Trophoblast cell (in vitro differentiated cells and primary cell): Measurements from ENCODE around the gene PRKAA1.
A peak's percentile ranks its signal among the peaks of the same experiment; 100 is the strongest.

ENCODE experiments used
- DNase-seq, 2 donors: peaks; one replicate each; pipeline ENCODE4 v3.0.0-alpha.2; 2016
- H2AFZ ChIP-seq: 2 replicates; pipeline ENCODE4 v1.6.1; 2013; ENCODE audit warnings: low read length, moderate library complexity, mild to moderate bottlenecking; ENCODE audit not compliant: insufficient read depth, poor library complexity
- H2AK5ac ChIP-seq: 2 replicates; pipeline ENCODE4 v1.6.1; 2013; ENCODE audit warnings: mild to moderate bottlenecking, low read length
- H2BK120ac ChIP-seq: 2 replicates; pipeline ENCODE4 v1.6.1; 2013; ENCODE audit warnings: low read length, mild to moderate bottlenecking, moderate library complexity; ENCODE audit not compliant: insufficient read depth, poor library complexity
- H2BK12ac ChIP-seq: 2 replicates; pipeline ENCODE4 v1.6.1; 2013; ENCODE audit warnings: mild to moderate bottlenecking, low read length, moderate library complexity
- H2BK5ac ChIP-seq: 2 replicates; pipeline ENCODE4 v1.6.1; 2013; ENCODE audit warnings: low read length, low read depth, moderate library complexity, mild to moderate bottlenecking; ENCODE audit not compliant: poor library complexity
- H3K14ac ChIP-seq: 2 replicates; pipeline ENCODE4 v1.6.1; 2013; ENCODE audit warnings: mild to moderate bottlenecking, low read length
- H3K18ac ChIP-seq: 2 replicates; pipeline ENCODE4 v1.6.1; 2013; ENCODE audit warnings: mild to moderate bottlenecking, low read length
- H3K23ac ChIP-seq: 2 replicates; pipeline ENCODE4 v1.6.1; 2013; ENCODE audit warnings: low read length
- H3K27ac ChIP-seq: 2 replicates; pipeline ENCODE4 v1.5.1; 2013; ENCODE audit warnings: low read depth, mild to moderate bottlenecking, inconsistent platforms, low read length, moderate library complexity
- H3K27me3 ChIP-seq: 2 replicates; pipeline ENCODE4 v1.6.1; 2013; ENCODE audit warnings: inconsistent platforms, mild to moderate bottlenecking, low read length, moderate library complexity; ENCODE audit not compliant: insufficient read depth
- H3K36me3 ChIP-seq, 2 experiments: 1 replicate in 1 of 2; 2 replicates in 1 of 2; pipeline ENCODE4 v1.6.1; 2013; ENCODE audit warnings: low read length in 2 of 2, mild to moderate bottlenecking in 2 of 2, moderate library complexity in 1 of 2; ENCODE audit not compliant: insufficient read depth in 2 of 2, control insufficient read depth in 1 of 2
- H3K4ac ChIP-seq: 2 replicates; pipeline ENCODE4 v1.6.1; 2013; ENCODE audit warnings: low read depth, mild to moderate bottlenecking, low read length, moderate library complexity
- H3K4me1 ChIP-seq, 2 experiments: 1 replicate in 1 of 2; 2 replicates in 1 of 2; pipeline ENCODE4 v1.6.1; 2013; ENCODE audit warnings: low read length in 2 of 2, mild to moderate bottlenecking in 2 of 2, moderate library complexity in 1 of 2; ENCODE audit not compliant: insufficient read depth in 2 of 2, control insufficient read depth in 1 of 2
- H3K4me2 ChIP-seq: 2 replicates; pipeline ENCODE4 v1.6.1; 2013; ENCODE audit warnings: inconsistent platforms, mild to moderate bottlenecking, low read length, moderate library complexity
- H3K4me3 ChIP-seq: 2 replicates; pipeline ENCODE4 v1.5.1; 2013; ENCODE audit warnings: mild to moderate bottlenecking, low read depth, low read length, inconsistent platforms
- H3K79me1 ChIP-seq: one replicate; pipeline ENCODE4 v1.6.1; 2013; ENCODE audit warnings: low read length
- H3K79me2 ChIP-seq: 2 replicates; pipeline ENCODE4 v1.6.1; 2013; ENCODE audit warnings: low read length, mild to moderate bottlenecking; ENCODE audit not compliant: control insufficient read depth, insufficient read depth, poor library complexity
- H3K9ac ChIP-seq: 2 replicates; pipeline ENCODE4 v1.6.1; 2013; ENCODE audit warnings: mild to moderate bottlenecking, low read length
- H3K9me3 ChIP-seq: 2 replicates; pipeline ENCODE4 v1.6.1; 2013; ENCODE audit warnings: low read depth, mild to moderate bottlenecking, control low read depth, inconsistent platforms, low read length; ENCODE audit not compliant: insufficient read depth
- H4K12ac ChIP-seq: 2 replicates; pipeline ENCODE4 v1.6.1; 2013; ENCODE audit warnings: low read depth, mild to moderate bottlenecking, low read length, moderate library complexity
- H4K8ac ChIP-seq: 2 replicates; pipeline ENCODE4 v1.6.1; 2013; ENCODE audit warnings: low read depth, mild to moderate bottlenecking, low read length, moderate library complexity
- H4K91ac ChIP-seq: one replicate; pipeline ENCODE4 v1.6.1; 2013; ENCODE audit warnings: low read depth, mild to moderate bottlenecking, low read length, moderate library complexity
- WGBS: extraction: QIAGEN DNeasy Blood & Tissue Kit; methylation state at CpG from one replicate; pipeline ENCODE4 v1.1.7; 2013; ENCODE audit warnings: missing lambda C conversion rate; ENCODE audit not compliant: insufficient read length, insufficient coverage; ENCODE audit errors: extremely low coverage; 5-methylcytosine and 5-hydroxymethylcytosine counted together

The PRKAA1 gene

DNA sequence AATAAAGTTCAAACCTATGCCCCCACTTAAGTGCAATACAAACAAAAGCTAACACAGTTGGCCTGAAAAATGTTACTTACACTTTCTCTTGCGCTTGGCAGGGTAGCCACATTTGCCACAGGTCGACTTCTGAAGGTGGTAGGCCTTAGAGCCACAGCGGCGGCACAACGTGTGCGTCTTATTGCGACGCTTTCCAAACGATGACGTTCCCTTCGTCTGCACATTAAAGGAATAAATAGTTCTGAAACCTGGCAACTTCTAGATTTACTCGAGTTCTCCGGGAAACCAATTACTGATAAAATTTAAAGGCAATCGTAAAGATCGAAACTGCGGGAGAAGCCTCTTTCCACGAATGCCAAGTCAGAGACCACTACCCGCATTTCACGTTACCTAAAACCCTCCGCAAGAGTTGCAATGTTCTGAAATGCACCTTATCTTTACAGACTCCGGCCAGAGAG is 36.2 kb upstream of the PRKAA1 start:
- WGBS = no CpG with 5 or more reads among the region's 21 CpGs
- Histone ChIP-seq H3K4me1 (peaks cover 2 to 3% of the 10 kb centered on the region in 2 experiments), H2BK120ac (peak overlapping the region; percentile 34), H3K27ac (peak overlapping the region; percentile 72), H3K18ac (peak overlapping the region; percentile 63), H4K91ac (peak overlapping the region; percentile 78), H4K12ac (peak overlapping the region; percentile 61), H3K4ac (peak overlapping the region; percentile 98), H3K4me2 (peak overlapping the region; percentile 96), H4K8ac (peak overlapping the region; percentile 93), H3K23ac (no peak overlapping the region), H3K14ac (peak overlapping the region; percentile 87), H3K36me3 (peaks cover 17 to 39% of the 10 kb centered on the region in 2 experiments), H3K27me3 (no peaks in the 10 kb centered on the region), H2BK5ac (peak overlapping the region; percentile 78), H2BK12ac (no peak overlapping the region), H2AFZ (peak overlapping the region; percentile 42), H3K9ac (peak overlapping the region; percentile 99), H2AK5ac (peak overlapping the region; percentile 82), H3K4me3 (peak overlapping the region; percentile 79), H3K9me3 (no peaks in the 10 kb centered on the region), H3K79me2 (peaks cover 15% of the 10 kb centered on the region), H3K79me1 (peaks cover 13% of the 10 kb centered on the region)
- peak in 1 of 2 donors; percentile 43 for DNase-seq

DNA sequence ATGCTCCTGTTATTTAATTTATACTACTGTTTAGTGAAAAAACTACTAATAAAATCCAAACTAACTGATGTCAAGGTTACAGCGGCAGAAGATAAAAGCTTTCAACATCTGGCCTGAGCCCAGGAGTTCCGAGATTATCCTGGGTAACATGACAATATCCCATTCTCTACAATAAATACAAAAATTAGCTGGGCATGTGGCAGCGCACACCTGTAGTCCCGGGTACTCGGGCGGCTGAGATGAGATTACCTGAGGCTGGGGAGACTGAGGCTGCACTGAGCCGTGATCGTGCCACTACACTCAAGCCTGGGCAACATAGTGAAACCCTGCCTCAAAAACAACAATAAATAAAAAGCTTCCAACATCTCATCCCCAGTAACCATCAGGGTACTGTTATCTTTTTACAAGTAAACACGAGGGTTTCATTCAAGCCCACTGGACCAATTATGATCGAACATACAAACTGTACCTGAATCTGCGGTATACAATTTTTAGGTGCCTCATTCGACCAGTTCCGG is 35.6 kb upstream of the PRKAA1 start:
- Histone ChIP-seq H3K79me2 (peaks cover 15% of the 10 kb centered on the region), H3K4me3 (peak overlapping the region; percentile 79), H3K9me3 (no peaks in the 10 kb centered on the region), H3K36me3 (peaks cover 17 to 44% of the 10 kb centered on the region in 2 experiments), H2AFZ (no peak overlapping the region), H3K4me1 (peaks cover 2 to 3% of the 10 kb centered on the region in 2 experiments), H3K79me1 (peaks cover 13% of the 10 kb centered on the region), H3K18ac (no peak overlapping the region), H3K27me3 (no peaks in the 10 kb centered on the region), H3K23ac (no peak overlapping the region), H3K4me2 (peak overlapping the region; percentile 96), H2BK12ac (no peak overlapping the region), H2BK120ac (no peak overlapping the region), H3K14ac (no peak overlapping the region), H4K12ac (no peak overlapping the region), H3K9ac (peak overlapping the region; percentile 99), H4K91ac (no peak overlapping the region), H3K4ac (peak overlapping the region; percentile 98), H3K27ac (peak overlapping the region; percentile 21), H2BK5ac (no peak overlapping the region), H2AK5ac (no peak overlapping the region), H4K8ac (no peak overlapping the region)
- no CpG with 5 or more reads among the region's 13 CpGs for WGBS
- no peak for DNase-seq

DNA sequence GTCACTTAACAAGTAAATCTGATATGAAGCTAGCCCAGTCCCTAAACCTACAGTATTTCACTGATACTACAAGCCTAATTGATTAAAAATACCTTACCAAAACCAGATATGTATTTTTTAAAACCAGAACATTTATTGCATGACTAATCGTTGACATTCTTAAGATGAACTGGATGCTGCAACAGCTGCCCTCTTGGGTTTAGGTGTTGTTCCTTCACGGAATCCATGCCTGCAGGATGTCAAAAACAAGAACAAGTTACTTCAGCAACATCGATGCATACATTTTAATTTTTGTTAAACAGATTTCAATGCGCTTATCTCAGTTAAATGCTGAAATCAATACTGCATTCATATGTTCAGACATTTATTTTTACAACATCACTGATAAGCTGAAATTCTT is 34.2 kb upstream of the PRKAA1 start:
- Histone ChIP-seq H2AFZ (no peak overlapping the region), H3K14ac (no peak overlapping the region), H3K79me2 (peaks cover 15% of the 10 kb centered on the region), H2AK5ac (no peak overlapping the region), H3K27me3 (no peaks in the 10 kb centered on the region), H2BK120ac (no peak overlapping the region), H3K4me2 (no peak overlapping the region), H3K4ac (no peak overlapping the region), H3K4me1 (peaks cover 2 to 3% of the 10 kb centered on the region in 2 experiments), H3K9ac (no peak overlapping the region), H3K4me3 (no peak overlapping the region), H3K23ac (no peak overlapping the region), H4K91ac (no peak overlapping the region), H3K18ac (no peak overlapping the region), H4K12ac (no peak overlapping the region), H3K9me3 (no peaks in the 10 kb centered on the region), H2BK5ac (no peak overlapping the region), H3K79me1 (peaks cover 13% of the 10 kb centered on the region), H4K8ac (no peak overlapping the region), H2BK12ac (no peak overlapping the region), H3K27ac (no peak overlapping the region), H3K36me3 (peaks cover 20 to 53% of the 10 kb centered on the region in 2 experiments)
- WGBS = no CpG with 5 or more reads among the region's 4 CpGs
- DNase-seq = peak in 1 of 2 donors; percentile 17

DNA sequence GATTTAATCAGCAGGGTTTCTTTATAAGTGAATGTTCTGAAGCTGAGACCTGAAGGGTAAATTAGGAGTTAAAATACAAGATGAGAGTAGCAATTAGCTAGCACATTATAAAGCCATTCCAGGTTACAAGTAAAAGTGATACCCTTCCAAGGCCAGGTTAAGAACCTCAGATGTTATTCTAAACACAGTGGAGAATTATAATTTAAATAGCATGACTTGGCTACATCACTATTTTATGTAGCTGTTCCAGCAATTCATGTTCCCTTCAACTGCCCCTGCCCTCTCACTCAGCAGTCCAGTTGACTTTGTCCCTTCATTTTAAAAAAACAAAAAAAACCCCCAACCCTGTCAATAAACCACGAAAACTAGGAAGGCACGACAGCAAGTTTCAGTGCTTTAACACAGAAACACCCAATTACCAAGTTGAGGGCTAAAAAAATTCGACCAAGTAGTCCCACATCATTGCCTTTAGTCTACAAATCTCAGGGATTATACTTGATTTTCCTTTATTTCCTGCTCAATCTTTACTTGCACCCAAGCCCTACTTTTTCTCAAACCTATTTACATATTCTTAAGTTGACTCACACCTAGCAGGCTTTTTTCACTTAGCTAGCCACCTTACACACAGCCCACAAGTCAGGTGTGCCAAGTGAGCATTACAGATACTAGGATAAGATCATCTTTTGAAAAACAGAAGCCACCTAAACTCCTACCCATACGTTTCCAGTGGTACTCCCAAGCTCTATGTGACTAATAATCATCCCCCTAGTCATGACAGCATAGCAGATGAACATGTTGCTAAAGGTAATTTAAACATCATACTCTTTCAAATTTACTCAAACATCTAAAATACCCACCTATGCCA is 33.4 kb upstream of the PRKAA1 start:
- no CpG with 5 or more reads among the region's 4 CpGs for WGBS
- peaks cover 22 to 61% of the 10 kb centered on the region in 2 experiments for H3K36me3 ChIP-seq
- no peak overlapping the region for H2BK12ac ChIP-seq
- no peak overlapping the region for H4K91ac ChIP-seq
- H3K79me2 ChIP-seq = peaks cover 15% of the 10 kb centered on the region
- peak in 1 of 2 donors; percentile 2 for DNase-seq
- no peak overlapping the region for H3K4me2 ChIP-seq
- no peak overlapping the region for H3K18ac ChIP-seq
- H3K4ac ChIP-seq = no peak overlapping the region
- no peaks in the 10 kb centered on the region for H3K27me3 ChIP-seq
- H4K8ac ChIP-seq = no peak overlapping the region
- H3K4me3 ChIP-seq = no peak overlapping the region
- no peak overlapping the region for H2AK5ac ChIP-seq
- H2BK120ac ChIP-seq = no peak overlapping the region
- H2AFZ ChIP-seq = no peak overlapping the region
- peaks cover 13% of the 10 kb centered on the region for H3K79me1 ChIP-seq
- no peaks in the 10 kb centered on the region for H3K9me3 ChIP-seq
- no peak overlapping the region for H3K27ac ChIP-seq
- no peak overlapping the region for H3K14ac ChIP-seq
- H4K12ac ChIP-seq = no peak overlapping the region
- no peak overlapping the region for H3K23ac ChIP-seq
- no peak overlapping the region for H3K9ac ChIP-seq
- peaks cover 2 to 3% of the 10 kb centered on the region in 2 experiments for H3K4me1 ChIP-seq
- no peak overlapping the region for H2BK5ac ChIP-seq
